GM10266 (cell line): ENCODE results near the gene ENAH.
A peak's percentile ranks its signal among the peaks of the same experiment; 100 is the strongest.

Experiments
- DNase-seq: peaks from one replicate; pipeline ENCODE4 v3.0.0; 2012; ENCODE audit errors: extremely low spot score
- TF ChIP-seq, protein P1 (sequence below): IDR thresholded peaks from 2 replicates; pipeline ENCODE4 v1.5.1; 2012; ENCODE audit warnings: mild to moderate bottlenecking, low read depth; ENCODE audit not compliant: control insufficient read depth, insufficient read depth; ENCODE audit errors: missing control alignments

Gene ENAH

DNA sequence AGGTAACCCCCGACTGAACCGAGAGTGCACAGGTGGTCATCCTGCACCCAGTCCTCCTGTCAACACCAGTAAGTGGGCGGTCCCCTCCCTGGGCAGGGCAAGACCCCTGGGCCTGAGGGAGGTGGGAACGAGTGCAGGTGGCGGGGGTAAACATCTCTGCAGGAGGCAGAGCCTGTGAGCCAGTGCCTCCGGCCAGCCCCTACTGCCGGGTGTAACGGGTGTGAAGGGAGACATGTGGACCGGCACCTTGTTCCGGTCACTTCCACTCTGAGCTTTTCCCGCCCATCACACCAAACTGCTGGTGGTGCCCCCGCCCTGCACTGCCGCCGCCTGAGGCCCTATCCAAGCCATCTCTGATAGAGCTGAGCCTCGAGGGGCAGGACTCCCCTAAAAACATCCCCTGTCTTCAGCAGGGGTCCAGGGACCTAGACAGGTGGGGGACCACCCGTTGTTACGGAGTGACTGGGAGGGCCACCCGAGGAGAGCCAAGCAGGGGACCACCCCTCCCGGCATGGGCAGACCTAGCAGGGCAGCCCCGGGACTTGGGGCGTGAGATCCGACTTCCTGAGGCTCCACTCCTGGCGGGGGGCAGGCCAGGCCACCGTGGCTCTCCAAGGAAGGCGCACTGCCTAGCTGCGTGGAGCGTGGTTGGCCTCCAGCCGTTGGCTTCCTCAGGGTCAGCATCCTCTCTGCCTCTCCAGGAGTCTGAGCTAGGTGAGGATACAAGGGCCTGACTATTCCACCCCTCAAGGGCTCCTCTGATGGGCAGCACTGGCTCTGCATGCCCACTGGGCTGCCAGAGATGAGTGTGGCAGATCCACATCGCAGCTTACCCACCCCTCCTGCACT is 181.2 kb downstream of the ENAH start:
- TF ChIP-seq, protein P1, sequence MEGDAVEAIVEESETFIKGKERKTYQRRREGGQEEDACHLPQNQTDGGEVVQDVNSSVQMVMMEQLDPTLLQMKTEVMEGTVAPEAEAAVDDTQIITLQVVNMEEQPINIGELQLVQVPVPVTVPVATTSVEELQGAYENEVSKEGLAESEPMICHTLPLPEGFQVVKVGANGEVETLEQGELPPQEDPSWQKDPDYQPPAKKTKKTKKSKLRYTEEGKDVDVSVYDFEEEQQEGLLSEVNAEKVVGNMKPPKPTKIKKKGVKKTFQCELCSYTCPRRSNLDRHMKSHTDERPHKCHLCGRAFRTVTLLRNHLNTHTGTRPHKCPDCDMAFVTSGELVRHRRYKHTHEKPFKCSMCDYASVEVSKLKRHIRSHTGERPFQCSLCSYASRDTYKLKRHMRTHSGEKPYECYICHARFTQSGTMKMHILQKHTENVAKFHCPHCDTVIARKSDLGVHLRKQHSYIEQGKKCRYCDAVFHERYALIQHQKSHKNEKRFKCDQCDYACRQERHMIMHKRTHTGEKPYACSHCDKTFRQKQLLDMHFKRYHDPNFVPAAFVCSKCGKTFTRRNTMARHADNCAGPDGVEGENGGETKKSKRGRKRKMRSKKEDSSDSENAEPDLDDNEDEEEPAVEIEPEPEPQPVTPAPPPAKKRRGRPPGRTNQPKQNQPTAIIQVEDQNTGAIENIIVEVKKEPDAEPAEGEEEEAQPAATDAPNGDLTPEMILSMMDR, result no peak
- DNase-seq, result no peak

DNA sequence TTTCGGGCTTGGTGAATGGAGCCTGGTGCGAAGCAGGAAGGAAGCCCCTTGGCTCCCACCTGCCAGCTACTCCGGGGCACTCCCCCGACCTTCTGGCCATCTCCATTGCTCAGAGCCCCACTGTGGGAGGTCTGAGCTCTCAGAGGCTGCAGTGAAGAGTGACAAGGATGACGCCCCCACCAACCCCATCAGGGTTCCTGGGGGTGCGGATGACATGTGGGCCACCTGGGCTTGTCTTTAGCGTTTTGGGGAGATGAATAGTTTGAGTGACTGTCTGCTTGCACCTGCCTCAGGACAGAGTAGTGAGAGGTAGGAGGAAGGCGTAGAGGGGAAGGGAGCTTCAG is 181.8 kb downstream of the ENAH start:
- TF ChIP-seq, protein P1, result no peak
- DNase-seq, result no peak

DNA sequence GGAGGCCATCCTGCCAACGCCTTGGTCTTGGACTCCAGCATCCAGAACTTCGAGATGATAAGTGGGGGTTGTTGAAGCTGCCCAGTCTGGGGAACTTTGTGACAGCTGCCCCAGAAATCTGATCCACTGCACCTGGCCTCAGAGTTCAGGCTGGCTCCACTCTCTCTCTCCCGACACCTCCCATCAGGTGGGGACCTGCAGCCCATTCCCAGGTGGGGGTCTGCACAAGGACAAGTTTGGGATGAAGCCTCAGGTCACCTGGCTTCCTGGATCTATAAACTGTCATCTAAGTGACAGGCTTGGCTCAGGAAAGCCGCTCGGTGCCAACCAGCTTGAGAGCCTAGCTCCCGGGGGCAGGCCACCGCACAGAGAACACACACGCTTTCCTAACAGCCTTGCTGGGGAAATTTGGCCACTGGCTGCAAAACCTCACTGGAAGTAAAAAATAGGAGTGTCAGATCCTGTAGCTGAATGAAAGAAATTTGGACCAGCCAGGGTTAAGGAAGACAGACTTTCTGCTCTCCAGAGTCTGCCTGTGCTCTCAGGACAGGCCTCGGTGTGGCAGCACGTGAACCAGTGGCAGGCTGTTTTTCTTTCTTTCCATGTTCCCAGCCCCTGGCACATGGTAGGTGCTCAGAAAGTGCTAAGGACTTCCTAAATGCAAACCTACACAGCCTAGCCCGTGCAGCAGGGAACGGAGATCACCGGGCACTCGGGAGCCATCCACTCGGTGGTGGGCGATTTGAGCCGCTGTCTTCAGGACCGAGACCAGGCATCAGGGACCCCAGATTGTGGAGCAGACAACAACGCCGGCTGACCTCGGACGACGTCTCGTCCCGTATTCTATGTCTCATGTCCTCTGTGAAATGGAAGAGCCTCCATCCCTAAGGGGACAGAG is 182.5 kb downstream of the ENAH start:
- TF ChIP-seq, protein P1, result no peak

DNA sequence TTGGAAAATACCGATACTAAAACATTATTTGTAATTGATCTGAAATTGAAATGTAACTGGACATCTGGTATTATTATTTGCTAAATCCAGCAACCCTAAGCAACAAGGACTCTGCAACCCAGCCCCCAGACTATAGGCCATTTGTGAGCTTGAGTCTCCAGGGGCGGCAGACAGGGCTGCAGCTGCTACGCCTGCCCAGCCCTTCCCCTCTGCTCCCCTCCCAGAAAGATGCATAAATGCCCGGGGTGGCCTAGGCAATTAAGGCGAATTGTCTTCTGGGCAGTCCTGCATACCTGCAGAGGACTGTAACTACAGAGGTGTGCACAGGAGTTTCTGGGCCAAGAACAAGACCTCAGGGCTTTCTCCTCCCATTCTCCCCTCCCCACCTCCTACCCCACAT is 183.9 kb downstream of the ENAH start:
- DNase-seq, result no peak
- TF ChIP-seq, protein P1, result no peak

More for the DNA sequence above, 182.5 kb downstream of the ENAH start:
- DNase-seq, result no peak

DNA sequence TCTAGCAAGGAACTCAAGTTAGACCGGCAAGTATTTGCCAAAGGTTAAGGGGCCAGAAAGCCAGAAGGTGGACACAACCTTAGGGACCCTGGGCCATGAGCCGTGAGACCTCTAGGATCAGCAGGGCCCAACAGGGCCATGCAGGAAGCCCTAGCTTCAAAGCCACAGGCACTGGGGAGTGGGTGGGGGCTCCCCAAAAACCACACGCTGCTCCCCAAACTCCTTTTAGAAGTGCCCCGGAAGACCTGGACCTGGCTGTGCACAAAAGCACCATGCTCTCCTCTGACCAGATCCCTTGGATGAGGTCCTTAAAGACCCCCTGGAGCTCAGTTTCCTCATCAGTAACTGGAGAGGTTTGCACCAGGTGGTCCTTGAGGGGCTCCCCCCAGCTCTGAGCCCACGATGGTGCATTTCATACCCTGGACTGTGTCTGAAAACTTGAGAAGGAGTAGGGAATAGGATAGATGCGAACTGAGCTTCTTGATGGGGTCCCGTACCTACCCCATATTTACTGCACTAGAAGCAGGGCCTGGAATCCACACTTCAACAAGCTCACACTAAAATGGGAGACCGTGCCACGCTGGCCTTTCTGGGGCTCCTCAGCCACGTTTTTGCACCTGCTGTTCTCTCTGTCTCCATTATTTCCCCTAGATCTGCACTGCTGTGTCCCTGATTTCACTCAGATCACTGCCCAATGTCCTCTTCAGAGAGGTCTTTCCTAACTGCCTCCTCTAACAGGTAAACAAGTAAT is 184.5 kb downstream of the ENAH start:
- DNase-seq, result peak; percentile 48
- TF ChIP-seq, protein P1, result no peak

DNA sequence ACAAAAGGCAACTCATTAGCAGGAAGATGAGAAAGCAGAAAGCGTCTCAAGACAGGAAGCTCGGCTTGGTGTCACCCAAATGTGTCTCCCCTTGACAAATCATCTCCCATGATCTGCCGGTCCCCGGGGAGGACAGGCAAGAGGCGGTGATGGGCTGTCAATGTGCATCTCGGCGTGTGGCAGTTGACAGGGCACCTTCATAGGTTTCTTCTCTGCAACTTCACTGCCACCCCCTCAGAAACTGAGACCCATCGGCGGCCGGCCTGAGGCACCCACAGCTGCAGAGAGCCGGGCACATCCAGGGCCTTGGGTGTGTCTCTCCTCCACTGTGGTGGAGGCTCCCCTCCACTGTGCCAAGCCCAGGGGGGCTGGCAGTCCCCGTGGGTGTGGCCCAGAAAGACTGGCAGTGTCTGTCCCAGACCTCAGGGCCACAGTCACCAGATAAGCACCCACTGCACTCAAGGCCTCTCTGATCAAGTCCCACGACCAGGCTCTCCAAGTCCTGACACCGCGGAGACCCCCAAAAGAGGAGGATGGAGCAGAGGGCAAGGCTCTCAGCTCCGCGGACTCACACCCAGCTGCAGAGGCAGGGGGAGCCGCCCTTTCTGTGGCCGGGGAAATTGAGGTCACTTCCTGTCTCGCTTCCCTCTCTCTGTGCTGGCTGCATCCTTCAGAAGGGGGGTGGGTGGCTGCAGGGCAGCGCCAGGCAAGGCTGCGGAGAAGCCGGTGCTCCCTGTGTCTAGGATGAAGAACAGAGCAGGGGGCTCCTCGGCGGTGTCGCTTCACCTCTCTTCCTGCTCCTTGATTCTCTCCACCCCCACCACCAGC is 185.5 kb downstream of the ENAH start:
- DNase-seq, result peak; percentile 85
- TF ChIP-seq, protein P1, result no peak
